Measurements from ENCODE around the gene CDKN2AIPNL. TPM values are rescaled to one million over a fixed set of nuclear protein-coding genes. Genes with fewer than 3 reads are reported as not detected.
A peak's percentile ranks its signal among the peaks of the same experiment; 100 is the strongest.

Gene CDKN2AIPNL
- total and polyA plus RNA-seq, 2 of the 13 experiments (the other 11 are each of a cell fraction or from before 2014, with no cell fraction given), result 17.4 to 46.5 TPM

DNA sequence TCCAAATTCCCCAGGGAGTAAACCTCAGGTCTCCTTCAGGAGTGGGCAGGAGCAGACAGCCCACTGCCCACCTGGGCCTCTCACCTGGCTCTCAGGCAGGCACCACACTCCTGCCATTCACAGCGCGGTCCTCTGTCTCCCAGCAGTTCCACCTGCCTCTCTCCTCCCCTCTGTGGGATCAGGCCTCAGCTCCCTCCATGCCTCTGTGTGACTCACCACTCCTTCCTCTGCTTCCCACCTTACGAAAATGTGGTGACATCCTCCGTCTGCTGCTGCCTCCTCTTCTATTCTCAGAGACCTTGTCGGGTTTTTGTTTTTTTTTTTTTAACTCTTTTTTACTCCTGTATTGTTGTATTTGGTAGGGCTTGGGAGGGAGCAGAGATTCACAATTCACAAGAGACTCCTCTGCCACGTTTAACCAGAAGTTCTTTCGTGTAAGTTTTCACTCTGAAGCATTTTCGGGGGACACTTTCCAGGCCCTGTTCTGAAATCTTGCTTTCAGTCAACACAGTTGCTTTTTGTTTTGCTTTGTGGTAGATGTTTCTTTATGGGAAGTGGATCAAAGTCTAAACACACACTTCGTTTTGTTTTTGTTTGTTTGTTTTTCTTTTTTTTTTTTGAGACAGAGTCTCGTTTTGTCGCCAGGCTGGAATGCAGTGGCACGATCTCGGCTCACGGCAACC lies 21.1 kb upstream of the CDKN2AIPNL start (continued):
- TF ChIP-seq, protein P1, sequence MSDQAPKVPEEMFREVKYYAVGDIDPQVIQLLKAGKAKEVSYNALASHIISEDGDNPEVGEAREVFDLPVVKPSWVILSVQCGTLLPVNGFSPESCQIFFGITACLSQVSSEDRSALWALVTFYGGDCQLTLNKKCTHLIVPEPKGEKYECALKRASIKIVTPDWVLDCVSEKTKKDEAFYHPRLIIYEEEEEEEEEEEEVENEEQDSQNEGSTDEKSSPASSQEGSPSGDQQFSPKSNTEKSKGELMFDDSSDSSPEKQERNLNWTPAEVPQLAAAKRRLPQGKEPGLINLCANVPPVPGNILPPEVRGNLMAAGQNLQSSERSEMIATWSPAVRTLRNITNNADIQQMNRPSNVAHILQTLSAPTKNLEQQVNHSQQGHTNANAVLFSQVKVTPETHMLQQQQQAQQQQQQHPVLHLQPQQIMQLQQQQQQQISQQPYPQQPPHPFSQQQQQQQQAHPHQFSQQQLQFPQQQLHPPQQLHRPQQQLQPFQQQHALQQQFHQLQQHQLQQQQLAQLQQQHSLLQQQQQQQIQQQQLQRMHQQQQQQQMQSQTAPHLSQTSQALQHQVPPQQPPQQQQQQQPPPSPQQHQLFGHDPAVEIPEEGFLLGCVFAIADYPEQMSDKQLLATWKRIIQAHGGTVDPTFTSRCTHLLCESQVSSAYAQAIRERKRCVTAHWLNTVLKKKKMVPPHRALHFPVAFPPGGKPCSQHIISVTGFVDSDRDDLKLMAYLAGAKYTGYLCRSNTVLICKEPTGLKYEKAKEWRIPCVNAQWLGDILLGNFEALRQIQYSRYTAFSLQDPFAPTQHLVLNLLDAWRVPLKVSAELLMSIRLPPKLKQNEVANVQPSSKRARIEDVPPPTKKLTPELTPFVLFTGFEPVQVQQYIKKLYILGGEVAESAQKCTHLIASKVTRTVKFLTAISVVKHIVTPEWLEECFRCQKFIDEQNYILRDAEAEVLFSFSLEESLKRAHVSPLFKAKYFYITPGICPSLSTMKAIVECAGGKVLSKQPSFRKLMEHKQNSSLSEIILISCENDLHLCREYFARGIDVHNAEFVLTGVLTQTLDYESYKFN (CRISPR knock-in tag; conservative IDR thresholded peaks at IDR 0.05), result 0 out of 2 replicates have a peak, but pooled peaks have one; percentile 13
- peak; percentile 17; the same call in 1 of the 2 replicates for TF ChIP-seq SAP130 (CRISPR knock-in tag; IDR thresholded peaks at IDR 0.05; ENCODE audit: low read depth)
- 0 out of 2 replicates have a peak, but pooled peaks have one; percentile 12 for TF ChIP-seq ZFX (CRISPR knock-in tag; IDR thresholded peaks at IDR 0.05; ENCODE audit: low read depth)
- TF ChIP-seq FOXP1 (IDR thresholded peaks at IDR 0.05), result peak; percentile 33; the same call in 1 of the 2 replicates
- TF ChIP-seq FOXP1 (CRISPR knock-in tag; IDR thresholded peaks at IDR 0.05), result peak; percentile 48; the same call in 1 of the 2 replicates

DNA sequence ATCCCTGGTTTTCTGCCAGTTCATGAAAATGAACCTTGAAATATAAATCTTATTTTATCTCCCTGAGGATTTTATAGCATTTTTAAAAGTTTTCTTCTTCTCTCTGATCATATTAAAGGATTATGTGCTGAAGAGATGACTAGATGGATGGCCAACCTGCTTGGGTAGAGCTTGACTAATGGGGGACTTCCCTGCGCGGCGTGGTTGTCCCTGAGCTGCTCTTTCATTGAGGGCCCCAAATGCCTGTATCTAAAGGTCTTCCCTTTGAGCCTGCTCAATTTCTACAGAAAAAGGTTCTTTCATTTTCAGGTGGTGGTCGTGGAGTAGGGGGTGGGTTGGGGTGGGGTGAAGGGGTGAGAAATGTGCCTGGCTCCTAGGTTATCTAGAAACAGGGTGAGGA lies 20.5 kb upstream of the CDKN2AIPNL start:
- no peaks in the 10 kb centered on the region for H3K9me3 ChIP-seq (ENCODE audit: low read length)
- no peak overlapping the region for H2AFZ ChIP-seq (ENCODE audit: low read length)
- no TSS peak for BruUV-seq (replicated peaks)
- CTCF ChIA-PET (ENCODE audit: low intra/inter-chr PET ratio, low total read pairs), result no interaction called here
- FAIRE-seq (no peak), DNase-seq (ENCODE audit: low spot score) (no peak), ATAC-seq (no peak)
- H3K79me2 ChIP-seq (ENCODE audit: insufficient read depth, low read length), result no peaks in the 10 kb centered on the region
- peaks cover 52% of the 10 kb centered on the region for H3K4me1 ChIP-seq (ENCODE audit: insufficient read depth, low read length)
- peak overlapping the region; percentile 77; the same call in 1 of the 2 replicates for H3K4me2 ChIP-seq (ENCODE audit: low read depth, low read length)
- intact Hi-C loops (cut with micrococcal nuclease; ENCODE audit: unreplicated experiment) (no loop called here), in situ Hi-C loops (cut with HindIII; ENCODE audit: extremely low pct_ligation_motif_present, low pct_unique_long_range_greater_than_20kb) (no loop called here)
- H3K9ac ChIP-seq (ENCODE audit: insufficient read depth, low read depth, low read length), result no peak overlapping the region
- no peaks in the 10 kb centered on the region for H4K20me1 ChIP-seq (ENCODE audit: insufficient read depth, low read length)
- H3K4me3 ChIP-seq (replicated peaks in 1 of 3; ENCODE audit: insufficient read depth in 1 of 3, low read depth in 2 of 3, low read length in 3 of 3), result no peak overlapping the region
- POLR2A ChIA-PET, result interaction anchor here (1.0 to 1.5 kb wide), 5 partner anchors 16 to 80 kb away, joined by 3 to 4 read pairs (median 3); partner anchors contain the start of gene UBE2B
- H3K27ac ChIP-seq (ENCODE audit: extremely low read length, insufficient read depth, low read length), result no peak overlapping the region
- peaks cover 2 to 16% of the 10 kb centered on the region in 2 experiments; a peak in 4 of 5 replicates for H3K27me3 ChIP-seq (ENCODE audit: control insufficient read depth in 1 of 2, insufficient read depth in 2 of 2, low read length in 2 of 2)
- 69% methylated on average over 4 of the region's 4 CpGs for WGBS (ENCODE audit: low lambda C conversion rate)
- no peaks in the 10 kb centered on the region for H3K36me3 ChIP-seq (replicated peaks in 1 of 2; ENCODE audit: control insufficient read depth in 1 of 2, insufficient read depth in 2 of 2, low read length in 2 of 2)
- TF ChIP-seq ZNF350 (CRISPR knock-in tag; IDR thresholded peaks at IDR 0.05; ENCODE audit: borderline replicate concordance, low read depth) (no peak), CCAR2 (optimal IDR thresholded peaks at IDR 0.05; ENCODE audit: low read depth, low read length) (no peak), LCORL (IDR thresholded peaks at IDR 0.05) (no peak), LCORL (CRISPR knock-in tag; IDR thresholded peaks at IDR 0.05) (no peak), ETV5 (CRISPR knock-in tag; IDR thresholded peaks at IDR 0.05; ENCODE audit: borderline replicate concordance) (no peak), RBAK (CRISPR knock-in tag; IDR thresholded peaks at IDR 0.05) (no peak), DNMT1 (CRISPR knock-in tag; IDR thresholded peaks at IDR 0.05) (no peak), NR2F6 (IDR thresholded peaks at IDR 0.05) (no peak), NR2F6 (CRISPR knock-in tag; IDR thresholded peaks at IDR 0.05) (no peak), TARDBP (CRISPR knock-in tag; IDR thresholded peaks at IDR 0.05) (no peak), PAF1 (CRISPR knock-in tag; IDR thresholded peaks at IDR 0.05) (no peak)
- TF ChIP-seq, protein P2, sequence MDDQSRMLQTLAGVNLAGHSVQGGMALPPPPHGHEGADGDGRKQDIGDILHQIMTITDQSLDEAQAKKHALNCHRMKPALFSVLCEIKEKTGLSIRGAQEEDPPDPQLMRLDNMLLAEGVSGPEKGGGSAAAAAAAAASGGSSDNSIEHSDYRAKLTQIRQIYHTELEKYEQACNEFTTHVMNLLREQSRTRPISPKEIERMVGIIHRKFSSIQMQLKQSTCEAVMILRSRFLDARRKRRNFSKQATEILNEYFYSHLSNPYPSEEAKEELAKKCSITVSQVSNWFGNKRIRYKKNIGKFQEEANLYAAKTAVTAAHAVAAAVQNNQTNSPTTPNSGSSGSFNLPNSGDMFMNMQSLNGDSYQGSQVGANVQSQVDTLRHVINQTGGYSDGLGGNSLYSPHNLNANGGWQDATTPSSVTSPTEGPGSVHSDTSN (CRISPR knock-in tag; IDR thresholded peaks at IDR 0.05; ENCODE audit: borderline replicate concordance), result no peak
- TF ChIP-seq, protein P3, sequence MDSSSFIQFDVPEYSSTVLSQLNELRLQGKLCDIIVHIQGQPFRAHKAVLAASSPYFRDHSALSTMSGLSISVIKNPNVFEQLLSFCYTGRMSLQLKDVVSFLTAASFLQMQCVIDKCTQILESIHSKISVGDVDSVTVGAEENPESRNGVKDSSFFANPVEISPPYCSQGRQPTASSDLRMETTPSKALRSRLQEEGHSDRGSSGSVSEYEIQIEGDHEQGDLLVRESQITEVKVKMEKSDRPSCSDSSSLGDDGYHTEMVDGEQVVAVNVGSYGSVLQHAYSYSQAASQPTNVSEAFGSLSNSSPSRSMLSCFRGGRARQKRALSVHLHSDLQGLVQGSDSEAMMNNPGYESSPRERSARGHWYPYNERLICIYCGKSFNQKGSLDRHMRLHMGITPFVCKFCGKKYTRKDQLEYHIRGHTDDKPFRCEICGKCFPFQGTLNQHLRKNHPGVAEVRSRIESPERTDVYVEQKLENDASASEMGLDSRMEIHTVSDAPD (CRISPR knock-in tag; IDR thresholded peaks at IDR 0.05), result no peak

Measured in HepG2 (cell line).